WTC11 (cell line): ENCODE measurements around the gene ATP4A.

ENCODE experiments used
- CREB1 ChIP-seq: sonication (generic); formaldehyde crosslinking; IDR thresholded peaks from 2 replicates; pipeline ENCODE4 v1.8.0; 2023; ENCODE audit warnings: mild to moderate bottlenecking, missing genetic modification reagents
- FOXK1 ChIP-seq: sonication (generic); formaldehyde crosslinking; IDR thresholded peaks from 2 replicates; pipeline ENCODE4 v1.8.0; 2022; ENCODE audit warnings: mild to moderate bottlenecking, moderate library complexity, missing genetic modification reagents
- FOXP1 ChIP-seq: sonication (generic); formaldehyde crosslinking; IDR thresholded peaks from 2 replicates; pipeline ENCODE4 v1.8.0; 2022; ENCODE audit warnings: missing genetic modification reagents, mild to moderate bottlenecking, moderate library complexity, borderline replicate concordance
- GABPB1 ChIP-seq: sonication (generic); formaldehyde crosslinking; IDR thresholded peaks from 2 replicates; pipeline ENCODE4 v1.8.1; 2023; ENCODE audit warnings: mild to moderate bottlenecking, missing genetic modification reagents
- NR1H2 ChIP-seq: sonication (generic); formaldehyde crosslinking; IDR thresholded peaks from 2 replicates; pipeline ENCODE4 v1.9.0; 2021; ENCODE audit warnings: mild to moderate bottlenecking, moderate library complexity, missing genetic modification reagents
- SMAD3 ChIP-seq: sonication (generic); formaldehyde crosslinking; IDR thresholded peaks from 2 replicates; pipeline ENCODE4 v1.8.0; 2022; ENCODE audit warnings: missing genetic modification reagents, mild to moderate bottlenecking, borderline replicate concordance
- ZBTB21 ChIP-seq: sonication (generic); formaldehyde crosslinking; IDR thresholded peaks from 2 replicates; pipeline ENCODE4 v1.8.1; 2023; ENCODE audit warnings: mild to moderate bottlenecking, missing genetic modification reagents, borderline replicate concordance
- TF ChIP-seq, protein P1 (sequence below): sonication (generic); formaldehyde crosslinking; IDR thresholded peaks from 2 replicates; pipeline ENCODE4 v1.8.0; 2022; ENCODE audit warnings: mild to moderate bottlenecking, missing genetic modification reagents
- TF ChIP-seq, protein P2 (sequence below): sonication (generic); formaldehyde crosslinking; IDR thresholded peaks from 2 replicates; pipeline ENCODE4 v1.8.1; 2023; ENCODE audit warnings: mild to moderate bottlenecking, missing genetic modification reagents
- TF ChIP-seq, protein P3 (sequence below): fragments of 200-600 bp; IDR thresholded peaks from 2 replicates; pipeline ENCODE4 v1.8.0; 2022; ENCODE audit warnings: antibody characterized with exemption
- TF ChIP-seq, protein P4 (sequence below): sonication (generic); formaldehyde crosslinking; IDR thresholded peaks from 2 replicates; pipeline ENCODE4 v1.8.0; 2022; ENCODE audit warnings: mild to moderate bottlenecking, missing genetic modification reagents
- TF ChIP-seq, protein P5 (sequence below): sonication (generic); formaldehyde crosslinking; IDR thresholded peaks from 2 replicates; pipeline ENCODE4 v1.8.1; 2023; ENCODE audit warnings: mild to moderate bottlenecking, moderate library complexity, missing genetic modification reagents
- TF ChIP-seq, protein P6 (sequence below): sonication (generic); formaldehyde crosslinking; IDR thresholded peaks from 2 replicates; pipeline ENCODE4 v1.8.1; 2022; ENCODE audit warnings: mild to moderate bottlenecking, missing genetic modification reagents, moderate library complexity, borderline replicate concordance
- TF ChIP-seq, protein P7 (sequence below): sonication (generic); formaldehyde crosslinking; IDR thresholded peaks from 2 replicates; pipeline ENCODE4 v1.8.0; 2022; ENCODE audit warnings: mild to moderate bottlenecking, missing genetic modification reagents

DNA sequence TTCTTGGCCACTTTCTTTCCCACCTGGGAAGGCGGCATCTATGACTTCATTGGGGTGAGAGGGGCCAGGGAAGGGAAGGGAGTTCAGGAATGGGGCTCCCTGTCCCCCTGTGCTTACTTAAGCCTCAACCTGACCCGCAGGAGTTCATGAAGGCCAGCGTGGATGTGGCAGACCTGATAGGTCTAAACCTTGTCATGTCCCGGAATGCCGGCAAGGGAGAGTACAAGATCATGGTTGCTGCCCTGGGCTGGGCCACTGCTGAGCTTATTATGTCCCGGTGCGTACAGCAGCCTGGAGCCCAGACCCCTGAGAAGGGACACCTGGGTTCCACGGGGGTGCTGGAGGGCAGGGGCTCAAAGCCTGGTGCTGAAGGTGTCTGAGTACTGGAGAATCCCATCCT lies 16.9 kb downstream of the ATP4A start:
- TF ChIP-seq, protein P1, sequence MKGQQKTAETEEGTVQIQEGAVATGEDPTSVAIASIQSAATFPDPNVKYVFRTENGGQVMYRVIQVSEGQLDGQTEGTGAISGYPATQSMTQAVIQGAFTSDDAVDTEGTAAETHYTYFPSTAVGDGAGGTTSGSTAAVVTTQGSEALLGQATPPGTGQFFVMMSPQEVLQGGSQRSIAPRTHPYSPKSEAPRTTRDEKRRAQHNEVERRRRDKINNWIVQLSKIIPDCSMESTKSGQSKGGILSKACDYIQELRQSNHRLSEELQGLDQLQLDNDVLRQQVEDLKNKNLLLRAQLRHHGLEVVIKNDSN (CRISPR knock-in tag), result no peak
- TF ChIP-seq, protein P2, sequence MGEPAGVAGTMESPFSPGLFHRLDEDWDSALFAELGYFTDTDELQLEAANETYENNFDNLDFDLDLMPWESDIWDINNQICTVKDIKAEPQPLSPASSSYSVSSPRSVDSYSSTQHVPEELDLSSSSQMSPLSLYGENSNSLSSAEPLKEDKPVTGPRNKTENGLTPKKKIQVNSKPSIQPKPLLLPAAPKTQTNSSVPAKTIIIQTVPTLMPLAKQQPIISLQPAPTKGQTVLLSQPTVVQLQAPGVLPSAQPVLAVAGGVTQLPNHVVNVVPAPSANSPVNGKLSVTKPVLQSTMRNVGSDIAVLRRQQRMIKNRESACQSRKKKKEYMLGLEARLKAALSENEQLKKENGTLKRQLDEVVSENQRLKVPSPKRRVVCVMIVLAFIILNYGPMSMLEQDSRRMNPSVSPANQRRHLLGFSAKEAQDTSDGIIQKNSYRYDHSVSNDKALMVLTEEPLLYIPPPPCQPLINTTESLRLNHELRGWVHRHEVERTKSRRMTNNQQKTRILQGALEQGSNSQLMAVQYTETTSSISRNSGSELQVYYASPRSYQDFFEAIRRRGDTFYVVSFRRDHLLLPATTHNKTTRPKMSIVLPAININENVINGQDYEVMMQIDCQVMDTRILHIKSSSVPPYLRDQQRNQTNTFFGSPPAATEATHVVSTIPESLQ (CRISPR knock-in tag), result no peak
- TF ChIP-seq GABPB1 (CRISPR knock-in tag), result no peak
- TF ChIP-seq, protein P3, sequence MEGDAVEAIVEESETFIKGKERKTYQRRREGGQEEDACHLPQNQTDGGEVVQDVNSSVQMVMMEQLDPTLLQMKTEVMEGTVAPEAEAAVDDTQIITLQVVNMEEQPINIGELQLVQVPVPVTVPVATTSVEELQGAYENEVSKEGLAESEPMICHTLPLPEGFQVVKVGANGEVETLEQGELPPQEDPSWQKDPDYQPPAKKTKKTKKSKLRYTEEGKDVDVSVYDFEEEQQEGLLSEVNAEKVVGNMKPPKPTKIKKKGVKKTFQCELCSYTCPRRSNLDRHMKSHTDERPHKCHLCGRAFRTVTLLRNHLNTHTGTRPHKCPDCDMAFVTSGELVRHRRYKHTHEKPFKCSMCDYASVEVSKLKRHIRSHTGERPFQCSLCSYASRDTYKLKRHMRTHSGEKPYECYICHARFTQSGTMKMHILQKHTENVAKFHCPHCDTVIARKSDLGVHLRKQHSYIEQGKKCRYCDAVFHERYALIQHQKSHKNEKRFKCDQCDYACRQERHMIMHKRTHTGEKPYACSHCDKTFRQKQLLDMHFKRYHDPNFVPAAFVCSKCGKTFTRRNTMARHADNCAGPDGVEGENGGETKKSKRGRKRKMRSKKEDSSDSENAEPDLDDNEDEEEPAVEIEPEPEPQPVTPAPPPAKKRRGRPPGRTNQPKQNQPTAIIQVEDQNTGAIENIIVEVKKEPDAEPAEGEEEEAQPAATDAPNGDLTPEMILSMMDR, result no peak
- TF ChIP-seq, protein P4, sequence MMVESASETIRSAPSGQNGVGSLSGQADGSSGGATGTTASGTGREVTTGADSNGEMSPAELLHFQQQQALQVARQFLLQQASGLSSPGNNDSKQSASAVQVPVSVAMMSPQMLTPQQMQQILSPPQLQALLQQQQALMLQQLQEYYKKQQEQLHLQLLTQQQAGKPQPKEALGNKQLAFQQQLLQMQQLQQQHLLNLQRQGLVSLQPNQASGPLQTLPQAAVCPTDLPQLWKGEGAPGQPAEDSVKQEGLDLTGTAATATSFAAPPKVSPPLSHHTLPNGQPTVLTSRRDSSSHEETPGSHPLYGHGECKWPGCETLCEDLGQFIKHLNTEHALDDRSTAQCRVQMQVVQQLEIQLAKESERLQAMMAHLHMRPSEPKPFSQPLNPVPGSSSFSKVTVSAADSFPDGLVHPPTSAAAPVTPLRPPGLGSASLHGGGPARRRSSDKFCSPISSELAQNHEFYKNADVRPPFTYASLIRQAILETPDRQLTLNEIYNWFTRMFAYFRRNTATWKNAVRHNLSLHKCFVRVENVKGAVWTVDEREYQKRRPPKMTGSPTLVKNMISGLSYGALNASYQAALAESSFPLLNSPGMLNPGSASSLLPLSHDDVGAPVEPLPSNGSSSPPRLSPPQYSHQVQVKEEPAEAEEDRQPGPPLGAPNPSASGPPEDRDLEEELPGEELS (CRISPR knock-in tag), result no peak
- TF ChIP-seq, protein P5, sequence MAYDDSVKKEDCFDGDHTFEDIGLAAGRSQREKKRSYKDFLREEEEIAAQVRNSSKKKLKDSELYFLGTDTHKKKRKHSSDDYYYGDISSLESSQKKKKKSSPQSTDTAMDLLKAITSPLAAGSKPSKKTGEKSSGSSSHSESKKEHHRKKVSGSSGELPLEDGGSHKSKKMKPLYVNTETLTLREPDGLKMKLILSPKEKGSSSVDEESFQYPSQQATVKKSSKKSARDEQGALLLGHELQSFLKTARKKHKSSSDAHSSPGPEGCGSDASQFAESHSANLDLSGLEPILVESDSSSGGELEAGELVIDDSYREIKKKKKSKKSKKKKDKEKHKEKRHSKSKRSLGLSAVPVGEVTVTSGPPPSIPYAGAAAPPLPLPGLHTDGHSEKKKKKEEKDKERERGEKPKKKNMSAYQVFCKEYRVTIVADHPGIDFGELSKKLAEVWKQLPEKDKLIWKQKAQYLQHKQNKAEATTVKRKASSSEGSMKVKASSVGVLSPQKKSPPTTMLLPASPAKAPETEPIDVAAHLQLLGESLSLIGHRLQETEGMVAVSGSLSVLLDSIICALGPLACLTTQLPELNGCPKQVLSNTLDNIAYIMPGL (CRISPR knock-in tag), result no peak
- TF ChIP-seq SMAD3 (CRISPR knock-in tag), result no peak
- TF ChIP-seq NR1H2 (CRISPR knock-in tag), result no peak
- TF ChIP-seq, protein P6, sequence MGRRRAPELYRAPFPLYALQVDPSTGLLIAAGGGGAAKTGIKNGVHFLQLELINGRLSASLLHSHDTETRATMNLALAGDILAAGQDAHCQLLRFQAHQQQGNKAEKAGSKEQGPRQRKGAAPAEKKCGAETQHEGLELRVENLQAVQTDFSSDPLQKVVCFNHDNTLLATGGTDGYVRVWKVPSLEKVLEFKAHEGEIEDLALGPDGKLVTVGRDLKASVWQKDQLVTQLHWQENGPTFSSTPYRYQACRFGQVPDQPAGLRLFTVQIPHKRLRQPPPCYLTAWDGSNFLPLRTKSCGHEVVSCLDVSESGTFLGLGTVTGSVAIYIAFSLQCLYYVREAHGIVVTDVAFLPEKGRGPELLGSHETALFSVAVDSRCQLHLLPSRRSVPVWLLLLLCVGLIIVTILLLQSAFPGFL, result no peak
- TF ChIP-seq ZBTB21 (CRISPR knock-in tag), result no peak
- TF ChIP-seq FOXP1, result no peak
- TF ChIP-seq, protein P7, sequence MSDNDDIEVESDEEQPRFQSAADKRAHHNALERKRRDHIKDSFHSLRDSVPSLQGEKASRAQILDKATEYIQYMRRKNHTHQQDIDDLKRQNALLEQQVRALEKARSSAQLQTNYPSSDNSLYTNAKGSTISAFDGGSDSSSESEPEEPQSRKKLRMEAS (CRISPR knock-in tag), result no peak
- no peak for TF ChIP-seq FOXK1
- no peak for TF ChIP-seq CREB1 (CRISPR knock-in tag)
